Measurements from ENCODE around the gene C10orf62.
"Not testable (repeated sequence)": the region's sequence is repeated elsewhere in the genome, so short reads cannot be mapped to it uniquely, and the experiment has no call there.

Gene C10orf62

DNA sequence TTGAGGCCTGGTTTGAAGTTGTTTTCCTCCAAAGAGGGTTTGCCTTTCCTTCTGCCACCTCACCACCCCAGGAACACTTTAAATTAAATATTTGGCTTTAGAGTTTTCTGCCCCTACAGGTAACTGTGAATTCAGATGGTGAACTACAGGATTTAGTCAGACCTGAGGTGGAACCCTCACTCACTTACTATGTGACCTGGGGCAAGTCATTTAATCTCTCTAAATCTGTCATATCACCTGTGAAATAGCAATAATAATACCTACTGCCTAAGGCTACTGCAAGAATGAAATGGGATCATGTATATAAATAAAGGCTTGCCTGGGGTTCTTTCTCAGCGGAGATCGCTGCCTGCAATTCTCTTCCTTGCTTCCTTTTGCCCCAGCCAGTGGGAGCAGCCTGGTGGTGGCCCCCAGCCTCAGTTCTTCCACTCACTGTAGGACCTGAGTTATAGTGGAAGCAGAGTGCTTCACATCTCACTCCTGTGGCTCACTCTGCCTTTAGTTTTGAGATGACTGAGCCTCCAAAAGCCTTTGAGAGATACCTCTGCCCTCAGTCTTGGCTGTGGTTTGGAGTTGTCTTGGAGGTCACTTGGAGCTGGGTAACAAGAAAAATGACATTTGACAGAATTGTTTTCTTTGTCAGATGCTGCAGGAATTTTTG, 23.1 kb upstream of the C10orf62 start:
- DNase-seq: no peak

DNA sequence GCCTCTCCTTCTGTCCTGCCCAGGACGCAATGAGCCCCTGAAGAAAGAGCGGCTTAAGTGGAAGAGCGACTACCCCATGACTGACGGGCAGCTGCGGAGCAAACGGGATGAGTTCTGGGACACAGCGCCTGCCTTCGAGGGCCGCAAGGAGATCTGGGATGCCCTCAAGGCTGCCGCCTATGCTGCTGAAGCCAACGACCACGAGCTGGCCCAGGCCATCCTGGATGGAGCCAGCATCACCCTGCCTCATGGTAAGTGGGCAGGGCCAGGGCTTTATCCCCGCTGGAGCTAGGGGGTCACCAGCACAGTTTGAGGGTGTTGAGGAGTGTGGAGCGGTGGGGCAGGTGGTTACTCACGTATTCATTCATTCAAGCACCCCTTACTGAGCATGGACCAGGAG, 21.6 kb upstream of the C10orf62 start:
- DNase-seq: no peak

DNA sequence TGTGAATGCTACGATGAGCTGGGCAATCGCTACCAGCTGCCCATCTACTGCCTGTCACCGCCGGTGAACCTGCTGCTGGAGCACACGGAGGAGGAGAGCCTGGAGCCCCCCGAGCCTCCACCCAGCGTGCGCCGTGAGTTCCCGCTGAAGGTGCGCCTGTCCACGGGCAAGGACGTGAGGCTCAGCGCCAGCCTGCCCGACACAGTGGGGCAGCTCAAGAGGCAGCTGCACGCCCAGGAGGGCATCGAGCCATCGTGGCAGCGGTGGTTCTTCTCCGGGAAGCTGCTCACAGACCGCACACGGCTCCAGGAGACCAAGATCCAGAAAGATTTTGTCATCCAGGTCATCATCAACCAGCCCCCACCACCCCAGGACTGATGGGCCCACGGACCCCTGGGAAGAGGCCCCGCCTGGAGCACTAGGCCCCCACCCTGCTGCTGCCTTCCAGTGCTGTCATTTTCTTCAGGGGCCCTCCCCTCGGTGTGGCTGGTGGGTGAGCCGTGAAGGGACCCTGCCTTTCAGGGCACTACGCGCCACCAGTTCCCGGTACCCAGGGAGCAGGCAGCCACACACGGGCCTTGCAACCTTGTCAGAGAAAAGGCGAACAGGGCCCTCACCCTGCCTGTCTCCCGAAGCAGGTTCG, 19.3 kb upstream of the C10orf62 start:
- DNase-seq: no peak

DNA sequence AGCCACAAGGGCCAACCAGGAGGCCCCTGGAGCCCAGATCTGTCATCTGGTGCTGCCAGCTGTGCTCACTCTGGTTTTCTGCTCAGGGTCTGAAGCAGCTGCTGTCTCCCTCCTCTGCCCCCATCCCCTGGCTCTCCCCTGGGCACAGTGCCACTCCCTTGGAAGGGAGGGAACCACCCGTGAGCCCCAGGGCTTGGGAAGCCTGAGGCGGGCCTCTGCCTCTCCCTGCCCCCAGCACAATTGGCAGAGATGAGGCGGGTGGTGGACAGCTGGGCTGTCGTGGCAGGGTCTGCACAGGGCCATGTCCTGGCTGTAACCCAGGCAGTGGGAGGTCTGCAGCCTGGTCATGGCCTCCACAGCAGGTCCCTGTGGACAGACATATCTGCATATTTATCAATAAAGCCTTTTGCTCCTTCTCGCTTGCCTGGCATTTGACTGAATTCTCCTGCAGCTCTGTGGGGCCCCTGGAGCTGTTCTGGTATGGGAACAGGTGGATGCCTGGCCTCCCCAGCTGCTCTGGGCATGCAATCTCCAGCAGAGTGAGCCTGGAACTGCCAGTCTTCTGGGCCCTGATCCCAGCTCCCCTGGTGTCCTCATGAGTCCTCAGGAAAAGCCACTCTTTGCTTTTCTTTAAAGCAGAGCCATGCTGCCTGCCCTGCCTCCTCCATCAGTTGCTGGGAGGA, 18.6 kb upstream of the C10orf62 start:
- no peak for DNase-seq

DNA sequence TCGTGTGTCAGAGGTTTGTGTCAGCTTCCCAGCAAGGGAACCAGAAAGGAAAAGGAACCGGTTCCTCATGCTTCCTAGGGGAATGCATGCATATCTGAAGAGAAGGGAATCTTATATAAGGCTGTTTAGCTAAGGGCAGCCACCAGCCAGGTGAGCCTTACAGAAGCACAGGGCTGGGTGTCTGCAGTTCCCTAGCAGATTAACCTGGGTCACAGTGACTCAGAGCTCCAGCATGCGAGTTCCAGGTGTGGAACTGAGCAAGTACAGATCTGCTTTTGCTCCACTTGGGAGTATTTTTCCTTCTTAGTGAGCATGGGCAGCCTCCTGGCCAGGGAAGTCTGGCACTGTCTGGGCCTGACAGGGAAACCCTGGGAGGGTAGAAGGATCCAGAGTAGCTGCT, 17.9 kb upstream of the C10orf62 start:
- no peak for DNase-seq

DNA sequence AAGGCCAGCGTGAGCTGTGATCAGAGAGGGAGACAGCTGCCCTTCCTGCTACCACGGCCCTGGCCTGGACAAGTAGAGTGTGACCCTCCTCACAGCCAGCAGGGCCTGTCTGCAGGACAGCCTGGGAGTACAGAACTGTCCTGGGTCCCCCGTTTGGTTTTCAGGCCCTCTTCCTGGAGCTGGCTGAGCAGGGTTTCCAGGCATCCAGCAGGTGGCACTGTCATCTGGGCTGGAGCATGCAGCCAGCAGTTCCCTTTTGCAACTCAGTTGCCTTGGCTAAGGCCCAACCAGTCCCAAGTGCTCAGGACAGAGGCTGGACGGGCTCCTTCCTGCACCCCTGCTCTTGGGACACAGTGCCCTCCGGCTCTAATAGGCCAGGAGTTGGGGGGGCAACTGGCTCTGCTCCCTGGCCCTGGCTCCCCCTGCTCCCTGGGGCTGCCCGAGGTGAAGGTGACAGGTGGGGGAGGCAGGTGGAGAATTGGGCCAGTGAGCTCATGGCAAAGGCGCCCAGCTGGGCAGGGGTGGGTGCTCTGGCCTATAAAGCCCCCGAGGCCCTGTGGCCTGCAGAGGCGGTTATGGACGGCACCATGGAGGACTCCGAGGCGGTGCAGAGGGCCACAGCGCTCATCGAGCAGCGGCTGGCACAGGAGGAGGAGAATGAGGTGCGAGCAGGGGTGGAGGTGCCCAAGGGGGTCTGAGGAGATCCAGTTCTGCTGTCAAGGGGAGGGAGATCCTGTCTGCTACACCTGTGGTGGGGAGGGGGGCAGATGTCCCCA, 17.1 kb upstream of the C10orf62 start, which contains the start of gene ANKRD2:
TSS of gene ANKRD2 (plus strand) at position 566 of the 776 bp plus-strand sequence. CDS start at position 576, 10 bp downstream.
- peak in 1 of 2 experiments; percentile 27 for DNase-seq

DNA sequence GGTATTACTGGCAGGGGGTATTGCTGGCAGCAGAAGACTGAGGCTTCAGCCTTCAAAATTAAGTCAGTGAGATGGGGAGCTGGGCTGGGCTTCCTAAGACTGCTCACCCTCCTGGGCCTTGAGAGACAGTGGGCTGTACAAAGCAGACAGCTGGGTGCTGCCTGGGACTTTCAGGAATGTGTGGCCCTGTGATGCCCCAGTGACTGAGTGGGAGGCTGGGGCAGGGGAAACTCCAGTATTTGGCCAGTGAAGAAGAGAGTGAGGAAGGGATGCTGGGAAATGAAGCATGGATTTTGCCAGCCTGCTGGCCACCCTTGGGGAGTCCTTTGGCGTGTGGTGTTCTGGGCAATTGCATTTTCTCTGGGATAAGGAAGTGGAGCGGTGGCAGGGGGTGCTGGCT, 16.5 kb upstream of the C10orf62 start:
- DNase-seq: no peak

DNA sequence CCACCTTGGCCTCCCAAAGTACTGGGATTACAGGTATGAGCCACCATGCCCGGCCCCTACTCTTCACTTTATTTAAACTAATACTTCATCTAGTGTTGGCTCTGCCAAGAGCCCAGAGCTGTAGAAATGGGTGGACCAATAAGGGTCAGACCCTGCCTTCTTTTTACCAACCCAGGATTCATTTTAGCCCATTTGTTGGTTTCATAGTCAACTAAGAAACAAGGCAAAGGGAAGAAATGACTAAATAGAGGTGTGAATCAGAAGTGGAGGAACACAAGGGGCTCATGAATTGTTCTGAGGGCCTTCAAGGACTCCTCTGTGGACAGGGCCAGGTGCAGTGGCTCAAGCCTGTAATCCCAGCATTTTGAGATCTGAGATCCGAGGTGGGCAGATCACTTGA, 15.8 kb upstream of the C10orf62 start:
- no peak for DNase-seq

DNA sequence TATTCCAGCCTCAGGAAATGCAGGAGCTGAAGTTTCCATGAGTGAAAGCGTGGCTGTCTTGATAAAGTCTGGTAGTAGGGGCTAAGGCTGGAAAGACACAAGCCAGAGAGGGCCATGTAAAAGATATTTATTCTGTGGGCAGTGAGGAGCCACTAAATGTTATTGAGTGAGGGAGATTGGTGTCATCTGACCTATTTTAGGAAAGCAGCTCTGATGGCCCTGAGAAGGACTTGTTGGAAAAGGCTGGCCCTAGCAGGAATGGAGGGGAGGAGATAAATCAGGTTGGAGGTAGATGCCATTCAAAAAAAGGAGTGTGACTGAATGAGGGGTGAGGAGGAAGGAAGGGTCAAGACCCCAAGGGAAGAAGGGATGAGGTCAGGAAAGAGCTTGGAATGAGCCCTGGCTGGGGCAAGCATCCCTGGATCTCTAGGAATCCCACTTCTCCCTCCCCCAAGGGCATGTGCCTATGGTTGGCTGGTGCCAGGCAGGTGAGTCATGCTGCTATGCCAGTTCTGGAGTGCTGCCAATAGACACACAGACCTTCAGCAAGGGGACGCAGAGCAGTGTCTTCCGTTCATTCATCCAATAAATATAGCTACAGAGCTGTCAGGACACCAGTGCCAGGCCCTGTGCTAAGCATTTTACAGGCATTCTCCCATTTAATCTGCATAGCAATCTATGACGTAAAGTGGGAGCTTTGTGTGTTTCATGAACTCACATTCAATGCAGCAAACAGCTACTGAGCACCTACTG, 15.0 kb upstream of the C10orf62 start:
- DNase-seq: no peak

DNA sequence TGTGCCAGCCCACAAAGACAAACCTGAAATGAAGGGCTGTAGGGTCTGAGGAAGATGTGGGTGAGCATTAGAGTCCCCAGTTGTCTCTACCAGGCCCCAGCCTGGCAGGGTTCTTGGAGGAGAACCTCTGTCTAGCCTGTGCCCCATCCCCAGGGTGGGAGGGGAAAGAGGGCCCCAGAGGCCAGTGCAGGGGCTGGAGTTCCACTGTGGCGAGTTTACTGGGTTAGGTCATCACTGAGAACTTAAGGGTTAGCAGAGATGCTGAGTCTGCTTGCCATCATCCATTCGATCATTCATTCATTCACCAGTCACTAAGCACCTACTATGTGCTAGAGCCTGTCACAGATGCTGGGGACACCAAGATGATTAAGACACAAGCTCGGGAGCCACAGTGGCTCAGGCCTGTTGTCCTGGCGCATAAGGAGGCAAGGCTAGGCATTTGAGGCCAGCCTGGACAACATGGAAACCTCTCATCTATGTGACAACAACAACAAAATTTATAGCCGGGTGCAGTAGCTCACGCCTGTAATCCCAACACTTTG, 14.3 kb upstream of the C10orf62 start:
- no peak for DNase-seq

DNA sequence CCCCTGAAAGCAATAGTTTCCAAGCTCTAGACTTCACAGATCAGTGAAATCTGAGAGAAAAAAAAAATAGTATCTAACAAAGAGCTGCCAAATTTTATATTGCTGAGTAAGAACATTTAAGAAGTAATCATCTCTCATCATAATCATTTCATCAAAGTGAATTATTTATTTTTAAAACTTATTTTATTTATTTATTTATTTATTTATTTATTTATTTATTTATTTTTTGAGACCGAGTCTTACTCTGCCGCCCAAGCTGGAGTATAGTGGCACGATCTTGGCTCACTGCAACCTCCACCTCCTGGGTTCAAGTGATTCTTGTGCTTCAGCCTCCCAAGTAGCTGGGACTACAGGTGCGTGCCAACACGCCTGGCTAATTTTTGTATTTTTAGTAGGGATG, 13.0 kb upstream of the C10orf62 start:
- not testable (repeated sequence) for DNase-seq

DNA sequence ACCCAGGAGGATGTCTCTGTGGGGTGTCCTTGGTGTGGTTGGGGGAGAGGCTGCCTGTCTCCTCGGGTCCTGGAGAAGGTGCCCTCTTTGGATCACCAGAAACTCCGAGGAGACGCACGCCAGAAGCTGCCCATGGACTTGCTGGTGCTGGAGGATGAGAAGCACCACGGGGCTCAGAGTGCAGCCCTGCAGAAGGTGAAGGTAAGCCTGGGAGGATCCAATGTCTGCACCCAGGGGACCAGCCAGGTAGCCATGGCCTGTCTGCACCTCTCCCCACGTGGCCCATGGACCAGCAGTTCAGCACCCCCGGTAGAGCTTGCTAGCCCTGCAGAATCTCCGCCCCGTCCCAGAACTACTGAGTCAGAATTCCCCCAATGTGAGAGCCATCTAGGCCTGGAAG, 11.8 kb upstream of the C10orf62 start:
- no peak for DNase-seq

DNA sequence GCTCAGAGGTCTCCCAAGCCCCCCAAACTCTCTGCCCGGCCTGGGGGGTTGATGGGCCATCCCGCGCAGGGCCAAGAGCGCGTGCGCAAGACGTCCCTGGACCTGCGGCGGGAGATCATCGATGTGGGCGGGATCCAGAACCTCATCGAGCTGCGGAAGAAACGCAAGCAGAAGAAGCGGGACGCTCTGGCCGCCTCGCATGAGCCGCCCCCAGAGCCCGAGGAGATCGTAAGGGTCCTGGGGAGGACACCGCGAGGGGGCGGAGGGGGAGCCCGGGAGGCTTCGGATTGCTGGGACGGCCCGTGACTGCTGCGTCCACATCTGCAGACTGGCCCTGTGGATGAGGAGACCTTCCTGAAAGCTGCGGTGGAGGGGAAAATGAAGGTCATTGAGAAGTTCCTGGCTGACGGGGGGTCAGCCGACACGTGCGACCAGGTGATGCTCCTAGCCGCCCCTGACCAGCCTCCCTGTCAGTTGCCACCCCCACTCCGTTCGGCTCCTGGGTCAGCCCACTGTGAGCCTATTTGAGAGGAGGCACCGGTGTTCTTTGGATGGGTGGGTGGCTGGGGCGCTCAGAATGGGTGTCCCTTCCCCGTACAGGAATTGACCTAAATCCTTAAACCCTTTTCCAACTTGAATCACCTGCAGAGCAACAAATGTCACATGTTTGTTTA, 11.2 kb upstream of the C10orf62 start:
- DNase-seq: no peak

DNA sequence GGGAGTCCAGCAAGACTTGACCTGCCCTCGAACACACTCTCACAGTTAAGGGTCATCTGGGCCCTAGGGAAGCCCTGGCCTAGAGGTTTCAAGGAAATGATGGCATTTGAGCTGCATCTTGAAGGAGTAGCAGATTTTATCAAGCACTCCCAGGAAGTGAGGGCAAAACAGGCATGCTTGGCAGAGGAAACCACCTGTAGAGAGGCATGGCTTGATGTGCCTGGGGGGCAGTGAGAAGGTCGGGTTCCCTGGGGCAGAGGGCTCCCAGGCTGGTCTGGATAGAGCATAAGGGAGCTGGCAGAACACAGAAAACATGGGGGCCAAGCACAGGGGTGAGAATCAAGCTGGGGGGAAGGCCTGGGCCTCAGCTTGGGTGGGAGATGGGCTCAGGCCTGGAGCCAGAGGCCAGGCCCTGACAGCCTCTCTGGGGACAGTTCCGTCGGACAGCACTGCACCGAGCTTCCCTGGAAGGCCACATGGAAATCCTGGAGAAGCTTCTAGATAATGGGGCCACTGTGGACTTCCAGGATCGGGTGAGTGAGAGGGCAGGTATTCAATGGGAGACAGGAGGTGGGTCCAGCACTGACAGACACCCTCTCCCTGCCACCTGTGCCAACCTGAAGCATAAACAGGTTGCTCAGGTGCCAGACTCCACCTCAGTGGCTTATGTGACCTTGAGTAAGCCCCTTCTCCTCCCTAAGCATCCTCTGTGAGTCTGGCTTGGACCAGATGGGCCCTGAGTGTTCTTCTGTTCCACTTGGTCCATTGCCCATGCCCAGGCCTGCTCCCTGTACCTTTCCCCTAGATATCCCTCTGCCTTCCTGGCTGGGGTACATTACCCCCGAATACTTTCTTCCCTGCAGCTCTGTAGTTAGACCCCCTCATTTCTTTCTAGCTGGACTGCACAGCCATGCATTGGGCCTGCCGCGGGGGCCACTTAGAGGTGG, 8.8 kb upstream of the C10orf62 start:
- no peak for DNase-seq

DNA sequence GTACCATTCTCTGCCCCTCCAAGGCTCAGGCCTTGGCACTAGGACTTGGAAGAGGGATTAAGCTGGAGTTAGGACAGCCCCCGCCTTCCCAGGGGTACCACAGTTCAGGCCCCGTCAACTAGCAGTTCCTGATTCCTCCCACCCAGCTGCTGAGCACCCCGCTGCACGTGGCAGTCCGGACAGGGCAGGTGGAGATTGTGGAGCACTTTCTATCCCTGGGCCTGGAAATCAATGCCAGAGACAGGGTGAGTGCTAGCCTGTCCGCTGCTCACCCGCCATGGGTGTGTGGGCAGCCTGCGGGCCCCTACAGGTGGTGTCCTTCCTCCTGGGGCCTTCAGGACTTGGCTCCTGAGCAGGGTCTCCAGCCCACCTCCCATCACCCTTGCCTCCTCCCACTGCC, 7.4 kb upstream of the C10orf62 start:
- no peak for DNase-seq

DNA sequence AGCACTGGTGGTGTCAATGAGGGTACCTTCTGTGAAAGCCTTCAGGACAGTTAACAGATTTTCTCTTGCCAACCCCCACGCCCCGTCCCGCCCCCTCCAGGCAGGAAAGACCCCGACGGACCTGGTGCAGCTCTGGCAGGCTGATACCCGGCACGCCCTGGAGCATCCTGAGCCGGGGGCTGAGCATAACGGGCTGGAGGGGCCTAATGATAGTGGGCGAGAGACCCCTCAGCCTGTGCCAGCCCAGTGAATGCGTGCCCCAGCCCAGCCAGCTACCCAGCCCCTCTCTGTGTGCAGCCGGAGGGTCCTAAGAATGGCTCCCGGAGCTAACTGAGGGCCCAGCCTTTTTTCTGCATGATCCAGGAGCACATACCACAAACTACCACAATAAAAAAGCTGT, 6.0 kb upstream of the C10orf62 start:
- no peak for DNase-seq

DNA sequence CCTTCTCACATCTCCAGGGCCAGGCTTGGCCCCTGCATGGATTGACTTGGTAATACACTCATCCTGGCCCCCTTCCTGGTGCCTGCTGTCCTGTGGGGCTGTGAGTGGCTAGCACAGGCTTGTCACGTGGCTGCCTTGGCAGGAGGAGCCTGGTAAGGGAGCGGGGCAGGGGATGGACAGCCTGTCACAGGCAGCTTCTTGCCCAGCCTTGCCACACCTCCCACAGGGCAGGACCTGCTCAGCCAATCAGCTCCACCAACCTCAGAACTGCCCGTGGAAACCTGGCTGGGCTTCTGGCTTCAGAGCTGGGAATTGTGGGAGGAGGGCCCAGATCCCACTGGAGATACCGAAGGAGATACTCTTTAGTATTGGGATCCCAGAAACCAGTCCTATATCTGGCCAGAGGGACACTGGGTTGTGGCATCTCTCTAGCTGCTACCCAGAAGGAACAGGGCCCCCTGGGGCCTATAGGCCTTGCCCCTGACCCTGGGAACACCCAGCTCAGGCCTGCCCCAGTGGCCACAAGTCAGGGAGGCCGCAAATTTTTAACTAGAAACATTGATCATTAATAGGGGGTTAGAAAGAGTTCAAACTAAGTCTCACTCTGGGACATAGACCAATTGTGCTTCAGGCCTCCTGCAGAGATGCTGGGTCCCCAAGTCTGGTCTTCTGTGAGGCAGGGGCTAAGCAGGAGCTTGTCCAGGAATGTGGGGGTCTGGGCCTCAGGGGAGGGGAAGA, 5.3 kb upstream of the C10orf62 start, which contains the start of gene HOGA1:
TSS of gene HOGA1 (plus strand) at position 330 of the 738 bp plus-strand sequence. CDS start at position 645, 315 bp downstream.
- DNase-seq: no peak

DNA sequence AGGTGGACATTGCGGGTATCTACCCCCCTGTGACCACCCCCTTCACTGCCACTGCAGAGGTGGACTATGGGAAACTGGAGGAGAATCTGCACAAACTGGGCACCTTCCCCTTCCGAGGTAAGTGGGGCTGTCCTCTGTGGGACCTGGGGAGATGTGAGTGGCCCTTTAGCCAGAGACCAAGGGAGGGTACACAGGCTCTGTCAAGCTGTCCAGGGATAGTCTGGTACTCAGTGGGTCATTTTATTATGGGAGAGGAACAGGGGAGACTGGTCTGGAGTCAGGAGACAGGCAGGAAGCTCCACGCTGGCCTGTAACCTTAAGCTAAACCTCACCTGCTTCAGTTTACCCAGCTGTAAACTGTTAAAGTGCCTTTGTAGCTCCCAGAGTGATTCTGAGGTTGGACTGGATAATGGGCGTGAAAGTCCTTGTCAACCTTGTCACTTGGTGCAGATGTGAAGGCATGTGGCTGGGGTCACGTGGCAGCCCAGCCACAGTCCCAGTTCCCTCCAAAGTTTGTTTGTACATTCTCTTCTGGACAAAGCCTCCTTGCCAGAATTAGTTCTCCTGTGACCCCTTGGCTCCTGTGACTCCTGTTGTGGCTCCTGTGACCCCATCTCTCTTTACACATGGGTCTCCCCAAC, 4.6 kb upstream of the C10orf62 start:
- no peak for DNase-seq

DNA sequence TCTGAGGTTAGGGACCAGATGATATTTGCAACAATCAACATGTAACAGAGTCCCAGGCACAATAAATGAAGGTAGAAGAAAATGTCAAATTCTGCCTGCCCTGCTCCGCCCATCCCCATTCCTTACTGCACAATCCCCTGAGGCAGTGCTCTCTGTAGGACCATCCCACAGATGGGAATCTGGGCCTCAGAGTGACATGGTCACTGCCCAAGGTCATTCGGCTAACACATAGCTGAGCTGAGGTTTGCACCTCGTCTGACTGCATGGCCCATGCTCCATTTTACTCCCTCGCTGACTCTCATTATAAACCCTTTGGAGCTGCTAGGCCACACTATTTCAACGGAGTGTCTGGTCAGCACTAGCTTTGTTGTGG, 4.1 kb upstream of the C10orf62 start:
- DNase-seq: no peak
